Smooth muscle cell (in vitro differentiated cells): ENCODE data around the gene SMG7. TPM values are rescaled to one million over a fixed set of nuclear protein-coding genes. Genes with fewer than 3 reads are reported as not detected.

Experiments used
- DNase-seq: peaks from one replicate; lab custom pipeline; 2025; ENCODE audit not compliant: unreplicated experiment; lab: John Stamatoyannopoulos, UW
- H2AFZ ChIP-seq: fragments of 200-600 bp; sonication (generic); 2 replicates; pipeline ENCODE4 v1.6.0; 2016; ENCODE audit warnings: antibody characterized with exemption, low read depth, mild to moderate bottlenecking
- H3F3A ChIP-seq: fragments of 200-600 bp; sonication (generic); 2 replicates; pipeline ENCODE4 v1.6.0; 2017; ENCODE audit warnings: antibody characterized with exemption, low read depth
- H3K27ac ChIP-seq: fragments of 200-600 bp; sonication (generic); 2 replicates; pipeline ENCODE4 v1.5.1; 2016; ENCODE audit warnings: low read depth, mild to moderate bottlenecking
- H3K27me3 ChIP-seq: fragments of 200-600 bp; sonication (generic); 2 replicates; pipeline ENCODE4 v1.6.1; 2016; ENCODE audit warnings: low read depth, mild to moderate bottlenecking
- H3K36me3 ChIP-seq: fragments of 200-600 bp; sonication (generic); 2 replicates; pipeline ENCODE4 v1.5.1; 2016; ENCODE audit warnings: low read depth
- H3K4me1 ChIP-seq: fragments of 200-600 bp; sonication (generic); 2 replicates; pipeline ENCODE4 v1.5.1; 2016; ENCODE audit warnings: low read depth
- H3K4me2 ChIP-seq: fragments of 200-600 bp; sonication (generic); 2 replicates; pipeline ENCODE4 v1.6.0; 2016; ENCODE audit warnings: mild to moderate bottlenecking
- H3K4me3 ChIP-seq: fragments of 200-600 bp; sonication (generic); 2 replicates; pipeline ENCODE4 v1.5.1; 2016; ENCODE audit warnings: mild to moderate bottlenecking
- H3K79me2 ChIP-seq: fragments of 200-600 bp; sonication (generic); 2 replicates; pipeline ENCODE4 v1.6.0; 2016; ENCODE audit warnings: low read depth, mild to moderate bottlenecking
- H3K9ac ChIP-seq: fragments of 200-600 bp; sonication (generic); 2 replicates; pipeline ENCODE4 v1.6.0; 2016; ENCODE audit warnings: low read depth
- H3K9me3 ChIP-seq: fragments of 200-600 bp; sonication (generic); replicated peaks from 2 replicates; pipeline ENCODE4 v1.5.1; 2016; ENCODE audit warnings: low read depth
- H4K20me1 ChIP-seq: fragments of 200-600 bp; sonication (generic); 2 replicates; pipeline ENCODE4 v1.6.0; 2016; ENCODE audit warnings: low read depth
- CTCF ChIP-seq: fragments of 200-600 bp; sonication (generic); IDR thresholded peaks from 2 replicates; pipeline ENCODE4 v1.5.1; 2017; ENCODE audit warnings: borderline replicate concordance, mild to moderate bottlenecking, antibody characterized with exemption; ENCODE audit not compliant: insufficient read depth, poor library complexity, severe bottlenecking
- WGBS: methylation state at CpG from one replicate; pipeline ENCODE4 v1.1.7; 2016; ENCODE audit warnings: low lambda C conversion rate; 5-methylcytosine and 5-hydroxymethylcytosine counted together
- polyA plus RNA-seq: library from polyadenylated mRNA; unstranded; fragments of >200 nt; fragmentation: Nextera tagmentation; extraction: Ambion mirVana; gene quantifications from 2 replicates; pipeline ENCODE4 v1.2.1, GENCODE V29; 2016
- total RNA-seq: library from RNA; depleted of rRNA; stranded (reverse); fragments of >200 nt; gene quantifications from 2 replicates; pipeline ENCODE4 v1.2.3, GENCODE V29; 2014

The SMG7 gene
- total and polyA plus RNA-seq, 2 experiments from 2014 or later = 18.3 to 40.4 TPM

- no peak overlapping the region for H2AFZ ChIP-seq
- no peak overlapping the region for H3K27ac ChIP-seq
- H3K9me3 ChIP-seq = no peaks in the 10 kb centered on the region
- H3K4me2 ChIP-seq = no peak overlapping the region
- no peak overlapping the region for H3K9ac ChIP-seq
- H3K27me3 ChIP-seq = no peaks in the 10 kb centered on the region
- DNase-seq = no peak
- no peaks in the 10 kb centered on the region for H3K4me1 ChIP-seq
- no peaks in the 10 kb centered on the region for H3K36me3 ChIP-seq
- TF ChIP-seq CTCF = no peak
- H3F3A ChIP-seq = no peaks in the 10 kb centered on the region
- H3K79me2 ChIP-seq = no peaks in the 10 kb centered on the region
- no peak overlapping the region for H3K4me3 ChIP-seq
- H4K20me1 ChIP-seq = no peaks in the 10 kb centered on the region
- over 99% methylated on average over 5 of the region's 5 CpGs for WGBS
These were observed 103.3 kb downstream of the SMG7 start for GRCh38 chr1:183575606-183576005.

- H3K4me1 ChIP-seq = no peaks in the 10 kb centered on the region
- no peaks in the 10 kb centered on the region for H3K27me3 ChIP-seq
- H3K27ac ChIP-seq = no peak overlapping the region
- no peaks in the 10 kb centered on the region for H3K36me3 ChIP-seq
- H3K79me2 ChIP-seq = no peaks in the 10 kb centered on the region
- DNase-seq = no peak
- no peak for TF ChIP-seq CTCF
- H3F3A ChIP-seq = no peaks in the 10 kb centered on the region
- H3K4me3 ChIP-seq = no peak overlapping the region
- H3K9ac ChIP-seq = no peak overlapping the region
- 85% methylated on average over 8 of the region's 8 CpGs for WGBS
- H2AFZ ChIP-seq = no peak overlapping the region
- no peaks in the 10 kb centered on the region for H4K20me1 ChIP-seq
- H3K9me3 ChIP-seq = no peaks in the 10 kb centered on the region
- H3K4me2 ChIP-seq = no peak overlapping the region
These were observed 104.2 kb downstream of the SMG7 start for GRCh38 chr1:183576537-183576936.

- H3F3A ChIP-seq = no peaks in the 10 kb centered on the region
- H2AFZ ChIP-seq = no peak overlapping the region
- no peak overlapping the region for H3K27ac ChIP-seq
- no peaks in the 10 kb centered on the region for H4K20me1 ChIP-seq
- 96% methylated on average over 7 of the region's 7 CpGs for WGBS
- no peak overlapping the region for H3K9ac ChIP-seq
- H3K79me2 ChIP-seq = no peaks in the 10 kb centered on the region
- no peak for DNase-seq
- H3K4me2 ChIP-seq = no peak overlapping the region
- H3K27me3 ChIP-seq = no peaks in the 10 kb centered on the region
- no peak overlapping the region for H3K4me3 ChIP-seq
- H3K9me3 ChIP-seq = no peaks in the 10 kb centered on the region
- no peak for TF ChIP-seq CTCF
- no peaks in the 10 kb centered on the region for H3K4me1 ChIP-seq
- H3K36me3 ChIP-seq = no peaks in the 10 kb centered on the region
These were observed 105.7 kb downstream of the SMG7 start for GRCh38 chr1:183577897-183578465.

DNA sequence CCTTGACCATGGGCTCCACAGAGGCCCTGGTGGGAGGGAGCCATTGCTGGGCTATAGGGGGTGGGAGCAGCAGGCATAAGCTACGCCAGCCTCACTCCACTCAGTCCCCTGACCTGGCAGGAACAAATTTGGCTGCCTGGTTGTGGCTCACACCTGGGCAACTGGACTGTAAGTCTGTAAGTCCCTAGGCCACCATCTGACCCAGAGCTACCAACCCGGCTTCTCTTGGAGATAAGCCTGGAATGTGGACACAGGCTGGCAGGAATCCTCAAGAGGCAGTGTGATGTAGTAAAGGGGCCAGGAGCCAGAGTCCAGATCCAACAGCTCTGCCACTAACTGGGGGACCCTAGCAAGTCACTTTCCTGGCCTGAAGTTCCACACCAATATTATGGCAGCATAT is 106.6 kb downstream of the SMG7 start:
- TF ChIP-seq CTCF = no peak
- H3K27ac ChIP-seq = no peak overlapping the region
- H3K36me3 ChIP-seq = no peaks in the 10 kb centered on the region
- no peak overlapping the region for H2AFZ ChIP-seq
- H3K27me3 ChIP-seq = no peaks in the 10 kb centered on the region
- no peaks in the 10 kb centered on the region for H4K20me1 ChIP-seq
- H3K4me2 ChIP-seq = no peak overlapping the region
- DNase-seq = no peak
- no peaks in the 10 kb centered on the region for H3K9me3 ChIP-seq
- H3K4me3 ChIP-seq = no peak overlapping the region
- no peak overlapping the region for H3K9ac ChIP-seq
- H3K4me1 ChIP-seq = no peaks in the 10 kb centered on the region
- no peaks in the 10 kb centered on the region for H3F3A ChIP-seq
- H3K79me2 ChIP-seq = no peaks in the 10 kb centered on the region
- WGBS = 56% methylated on average over 1 of the region's 2 CpGs
